HepG2 (cell line): ENCODE measurements around the gene BCAN. TPM values are rescaled to one million over a fixed set of nuclear protein-coding genes. Genes with fewer than 3 reads are reported as not detected.

ENCODE experiments used
- ATAC-seq: fragments of 200-7000 bp; cut with Tn5 transposase; 3 replicates; pipeline ENCODE4 v1.9.1; 2020; ENCODE audit warnings: mild to moderate bottlenecking, moderate library complexity
- BruUV-seq: library from RNA; stranded (reverse); fragments of 400-500 nt; replicated peaks from 2 replicates; lab custom pipeline; 2021; lab: Mats Ljungman, UMichigan
- CTCF ChIA-PET: fragments of 300-600 bp; formaldehyde crosslinking; extraction: SDS; loops from one replicate; lab custom pipeline; 2021; ENCODE audit warnings: low total read pairs, inconsistent platforms, low intra/inter-chr PET ratio; lab: Yijun Ruan, JAX
- POLR2A ChIA-PET: fragments of 350-600 bp; sonication (Branson Sonifier 250); formaldehyde crosslinking; loops from one replicate; lab custom pipeline; 2020; ENCODE audit warnings: antibody characterized with exemption, inconsistent platforms; lab: Yijun Ruan, JAX
- DNase-seq: peaks from one replicate; pipeline ENCODE4 v3.0.0-alpha.2; 2015; ENCODE audit warnings: low spot score
- FAIRE-seq: peaks from 3 replicates; lab custom pipeline; 2011; peaks lifted over from hg19 to GRCh38; lab: Jason Lieb, UNC
- H2AFZ ChIP-seq: one replicate; pipeline ENCODE4 v1.6.1; 2011; ENCODE audit warnings: low read length, inconsistent platforms
- H3K27ac ChIP-seq: fragments of 300-600 bp; 3 replicates; pipeline ENCODE4 v1.8.0; 2011; ENCODE audit warnings: mixed run types, mild to moderate bottlenecking, mixed read lengths, low read length, inconsistent platforms; ENCODE audit not compliant: insufficient read depth; ENCODE audit errors: extremely low read length
- H3K27me3 ChIP-seq, 2 experiments: fragments of 200-600 bp in 1 of 2; 2 replicates in 1 of 2; 3 replicates in 1 of 2; pipeline versions ENCODE4 v1.6.0 to v1.8.0; 2011; ENCODE audit warnings: low read length in 2 of 2, mild to moderate bottlenecking in 2 of 2, moderate library complexity in 2 of 2, inconsistent platforms in 1 of 2; ENCODE audit not compliant: insufficient read depth in 2 of 2, control insufficient read depth in 1 of 2
- H3K36me3 ChIP-seq, 2 experiments: fragments of 200-600 bp in 1 of 2; replicated peaks in 1 of 2; 2 replicates in 1 of 2; 3 replicates in 1 of 2; pipeline versions ENCODE4 v1.5.1 to v1.8.0; 2011; ENCODE audit warnings: low read length in 2 of 2, inconsistent platforms in 1 of 2; ENCODE audit not compliant: insufficient read depth in 2 of 2, control insufficient read depth in 1 of 2
- H3K4me1 ChIP-seq: 2 replicates; pipeline ENCODE4 v1.5.1; 2012; ENCODE audit warnings: low read length, inconsistent platforms; ENCODE audit not compliant: insufficient read depth
- H3K4me2 ChIP-seq: 2 replicates; pipeline ENCODE4 v1.6.0; 2011; ENCODE audit warnings: low read depth, low read length, inconsistent platforms
- H3K4me3 ChIP-seq, 3 experiments: fragments of 200-600 bp in 1 of 3; sonication (generic), shearing (Covaris generic) in 1 of 3; replicated peaks in 1 of 3; 2 replicates each; pipeline ENCODE4 v1.5.1; 2011 to 2016; ENCODE audit warnings: low read length in 3 of 3, inconsistent platforms in 2 of 3, low read depth in 2 of 3, mild to moderate bottlenecking in 2 of 3, control low read depth in 1 of 3, mixed read lengths in 1 of 3; ENCODE audit not compliant: insufficient read depth in 1 of 3
- H3K79me2 ChIP-seq: one replicate; pipeline ENCODE4 v1.6.1; 2011; ENCODE audit warnings: low read length, inconsistent platforms; ENCODE audit not compliant: insufficient read depth
- H3K9ac ChIP-seq: 2 replicates; pipeline ENCODE4 v1.6.0; 2011; ENCODE audit warnings: mild to moderate bottlenecking, low read depth, low read length, inconsistent platforms; ENCODE audit not compliant: insufficient read depth
- H3K9me3 ChIP-seq: 2 replicates; pipeline ENCODE4 v1.5.1; 2012; ENCODE audit warnings: mild to moderate bottlenecking, low read length
- H4K20me1 ChIP-seq: 2 replicates; pipeline ENCODE4 v1.6.0; 2011; ENCODE audit warnings: inconsistent platforms, mild to moderate bottlenecking, low read length, moderate library complexity; ENCODE audit not compliant: insufficient read depth
- ETS1 ChIP-seq: sonication (generic); formaldehyde crosslinking; IDR thresholded peaks from 2 replicates; pipeline ENCODE4 v1.4.0; 2020; ENCODE audit warnings: missing genetic modification reagents
- HDAC2 ChIP-seq: sonication (generic); formaldehyde crosslinking; IDR thresholded peaks from 2 replicates; pipeline ENCODE4 v1.4.0; 2020; ENCODE audit warnings: missing genetic modification reagents
- JUND ChIP-seq: sonication (generic); formaldehyde crosslinking; IDR thresholded peaks from 2 replicates; pipeline ENCODE4 v1.8.0; 2022; ENCODE audit warnings: mild to moderate bottlenecking, missing genetic modification reagents
- MTA1 ChIP-seq: sonication (generic); formaldehyde crosslinking; IDR thresholded peaks from 2 replicates; pipeline ENCODE4 v1.4.0; 2020; ENCODE audit warnings: missing genetic modification reagents, mild to moderate bottlenecking, borderline replicate concordance
- NFKB2 ChIP-seq: sonication (generic); formaldehyde crosslinking; IDR thresholded peaks from 2 replicates; pipeline ENCODE4 v1.4.0; 2020; ENCODE audit warnings: missing genetic modification reagents, borderline replicate concordance
- POLR2A ChIP-seq, 2 experiments: IDR thresholded peaks; 2 replicates each; pipeline ENCODE4 v1.6.1; 2011; ENCODE audit warnings: low read depth in 2 of 2, low read length in 2 of 2, mild to moderate bottlenecking in 1 of 2, moderate library complexity in 1 of 2; ENCODE audit not compliant: insufficient read depth in 1 of 2
- REST ChIP-seq, 2 experiments: IDR thresholded peaks; 2 replicates each; pipeline ENCODE4 v1.6.1; 2011 to 2012; ENCODE audit warnings: low read length in 2 of 2, borderline replicate concordance in 1 of 2, low read depth in 1 of 2, mild to moderate bottlenecking in 1 of 2, moderate library complexity in 1 of 2
- TOE1 ChIP-seq: sonication (generic); formaldehyde crosslinking; IDR thresholded peaks from 2 replicates; pipeline ENCODE4 v1.4.0; 2020; ENCODE audit warnings: mild to moderate bottlenecking, missing genetic modification reagents
- ZNF510 ChIP-seq: sonication (generic); formaldehyde crosslinking; IDR thresholded peaks from 2 replicates; pipeline ENCODE4 v1.4.0; 2020; ENCODE audit warnings: low read depth, mild to moderate bottlenecking, missing genetic modification reagents
- ZNF569 ChIP-seq: sonication (generic); formaldehyde crosslinking; IDR thresholded peaks from 2 replicates; pipeline ENCODE4 v1.5.0; 2020; ENCODE audit warnings: mild to moderate bottlenecking, missing genetic modification reagents, moderate library complexity, borderline replicate concordance
- ZNF713 ChIP-seq: sonication (generic); formaldehyde crosslinking; IDR thresholded peaks from 2 replicates; pipeline ENCODE4 v1.4.0; 2020; ENCODE audit warnings: mild to moderate bottlenecking, missing genetic modification reagents
- WGBS: methylation state at CpG from one replicate; pipeline ENCODE4 v1.1.6; 2017; ENCODE audit warnings: low lambda C conversion rate; 5-methylcytosine and 5-hydroxymethylcytosine counted together
- in situ Hi-C: cut with HindIII; loops from 2 replicates; pipeline ENCODE4 v1.10.0; 2017; ENCODE audit warnings: low pct_unique_long_range_greater_than_20kb; ENCODE audit not compliant: extremely low pct_ligation_motif_present
- intact Hi-C: fragments of 100-400 bp; cut with micrococcal nuclease; formaldehyde crosslinking; loops from one replicate; pipeline ENCODE4 v1.10.0; 2022; ENCODE audit not compliant: unreplicated experiment
- polyA plus RNA-seq, 8 experiments: library from polyadenylated mRNA; depleted of rRNA in 3 of 8; stranded (reverse) in 7 of 8; unstranded in 1 of 8; fragments of >200 nt; fragmentation: Illumina TruSeq in 4 of 8; extraction: Trizol in 4 of 8; gene quantifications; 2 replicates each; pipeline versions ENCODE4 v1.2.1 to v1.2.3, GENCODE V29; 2011 to 2016; ENCODE audit warnings: low read depth in 4 of 8, missing spikeins in 1 of 8, mixed read lengths in 1 of 8; ENCODE audit not compliant: insufficient read depth in 1 of 8
- total RNA-seq, 5 experiments: library from RNA; depleted of rRNA; stranded (reverse); fragments of >200 nt; fragmentation: Illumina TruSeq; extraction: Trizol; gene quantifications; 2 replicates each; pipeline ENCODE4 v1.2.3, GENCODE V29; 2016; ENCODE audit warnings: low read depth in 1 of 5

The BCAN gene
- total and polyA plus RNA-seq, 2 of the 13 experiments (the other 11 are each of a cell fraction or from before 2014, with no cell fraction given): not detected

GRCh38 chr1:156707417-156708217 lies 65.7 kb downstream of the BCAN start:
- 29% methylated on average over 8 of the region's 8 CpGs for WGBS
- H3K4me1 ChIP-seq: peaks cover 29% of the 10 kb centered on the region

More at GRCh38 chr1:156707417-156708217, 65.7 kb downstream of the BCAN start:
- Histone ChIP-seq H3K27me3 (peaks cover 11 to 71% of the 10 kb centered on the region in 2 experiments), H3K79me2 (no peaks in the 10 kb centered on the region), H3K9ac (no peak overlapping the region), H4K20me1 (no peaks in the 10 kb centered on the region), H2AFZ (no peak overlapping the region), H3K27ac (no peak overlapping the region), H3K36me3 (no peaks in the 10 kb centered on the region), H3K9me3 (no peaks in the 10 kb centered on the region), H3K4me3 (no peak overlapping the region), H3K4me2 (no peak overlapping the region)
- TF ChIP-seq ETS1 (CRISPR knock-in tag): no peak
- no peak for TF ChIP-seq TOE1 (CRISPR knock-in tag)
- no peak for TF ChIP-seq HDAC2
- TF ChIP-seq REST (IDR thresholded peaks at IDR 0.05; ENCODE audit: borderline replicate concordance in 1 of 2, low read depth in 1 of 2, low read length in 2 of 2): no peak
- no peak for TF ChIP-seq MTA1 (CRISPR knock-in tag)
- TF ChIP-seq ZNF510: no peak
- no peak for TF ChIP-seq NFKB2 (CRISPR knock-in tag)
- no peak for TF ChIP-seq POLR2A (IDR thresholded peaks at IDR 0.05; ENCODE audit: insufficient read depth in 1 of 2, low read depth in 2 of 2, low read length in 2 of 2)
- TF ChIP-seq ZNF713 (CRISPR knock-in tag): no peak
- no peak for TF ChIP-seq ZNF569 (CRISPR knock-in tag)
- no peak for TF ChIP-seq JUND (CRISPR knock-in tag)
- DNase-seq (no peak), ATAC-seq (no peak), FAIRE-seq (no peak)
- no TSS peak for BruUV-seq
- ChIA-PET POLR2A (interaction anchor here (1.5 to 3.2 kb wide), 3 partner anchors 16 to 19 kb away, joined by 3 to 20 read pairs (median 8); partner anchors contain the start of genes ISG20L2 and METTL25B), CTCF (interaction anchor here (1.6 kb wide), 1 partner anchor 18 kb away, joined by 3 read pairs; no protein-coding TSS in a partner anchor)
- in situ Hi-C loops (no loop called here), intact Hi-C loops (no loop called here)
